IPS-18a (cell line): ENCODE results near the gene SCGN.

Source experiments
- H3K27ac ChIP-seq: one replicate; pipeline ENCODE4 v1.5.1; 2013; ENCODE audit warnings: low read length
- H3K27me3 ChIP-seq: one replicate; pipeline ENCODE4 v1.6.1; 2013; ENCODE audit warnings: mild to moderate bottlenecking, low read length; ENCODE audit not compliant: control insufficient read depth, insufficient read depth
- H3K36me3 ChIP-seq: one replicate; pipeline ENCODE4 v1.6.1; 2013; ENCODE audit warnings: low read depth, low read length; ENCODE audit not compliant: control insufficient read depth
- H3K4me1 ChIP-seq: one replicate; pipeline ENCODE4 v1.6.1; 2013; ENCODE audit warnings: low read depth, low read length; ENCODE audit not compliant: control insufficient read depth
- H3K4me3 ChIP-seq: one replicate; pipeline ENCODE4 v1.5.1; 2013; ENCODE audit warnings: low read length
- H3K9ac ChIP-seq: one replicate; pipeline ENCODE4 v1.6.1; 2013; ENCODE audit warnings: mild to moderate bottlenecking, low read length, moderate library complexity
- H3K9me3 ChIP-seq: one replicate; pipeline ENCODE4 v1.6.1; 2013; ENCODE audit warnings: low read depth, low read length; ENCODE audit not compliant: control insufficient read depth

Gene SCGN, protein sequence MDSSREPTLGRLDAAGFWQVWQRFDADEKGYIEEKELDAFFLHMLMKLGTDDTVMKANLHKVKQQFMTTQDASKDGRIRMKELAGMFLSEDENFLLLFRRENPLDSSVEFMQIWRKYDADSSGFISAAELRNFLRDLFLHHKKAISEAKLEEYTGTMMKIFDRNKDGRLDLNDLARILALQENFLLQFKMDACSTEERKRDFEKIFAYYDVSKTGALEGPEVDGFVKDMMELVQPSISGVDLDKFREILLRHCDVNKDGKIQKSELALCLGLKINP

DNA sequence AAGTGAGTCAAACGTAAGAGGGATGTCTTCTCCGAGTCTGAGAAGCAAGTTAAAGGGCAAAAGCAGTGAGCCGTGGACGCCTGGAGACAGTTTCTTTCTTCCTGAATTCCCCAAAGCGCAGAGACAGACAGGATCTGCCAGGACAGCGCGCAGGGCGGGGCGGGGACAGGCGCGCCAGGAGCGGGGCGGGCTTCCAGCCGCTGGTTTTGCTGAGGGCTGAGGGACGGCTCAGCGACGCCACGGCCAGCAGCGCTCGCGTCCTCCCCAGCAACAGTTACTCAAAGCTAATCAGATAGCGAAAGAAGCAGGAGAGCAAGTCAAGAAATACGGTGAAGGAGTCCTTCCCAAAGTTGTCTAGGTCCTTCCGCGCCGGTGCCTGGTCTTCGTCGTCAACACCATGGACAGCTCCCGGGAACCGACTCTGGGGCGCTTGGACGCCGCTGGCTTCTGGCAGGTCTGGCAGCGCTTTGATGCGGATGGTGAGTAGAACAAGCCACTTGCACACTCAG is at the start of gene SCGN:
Gene SCGN, plus strand, starts transcription at position 209 of the 509 bp plus-strand sequence. Its CDS starts 189 bp downstream, at position 398.
- H3K27me3 ChIP-seq: peaks cover 49% of the 10 kb centered on the region
- no peaks in the 10 kb centered on the region for H3K4me1 ChIP-seq
- H3K9ac ChIP-seq: no peak within 1 kb of the TSS
- H3K36me3 ChIP-seq: no peaks in the 10 kb centered on the region
- H3K4me3 ChIP-seq: peak within 1 kb of the TSS; percentile 61
- no peak within 1 kb of the TSS for H3K27ac ChIP-seq
- H3K9me3 ChIP-seq: no peaks in the 10 kb centered on the region

DNA sequence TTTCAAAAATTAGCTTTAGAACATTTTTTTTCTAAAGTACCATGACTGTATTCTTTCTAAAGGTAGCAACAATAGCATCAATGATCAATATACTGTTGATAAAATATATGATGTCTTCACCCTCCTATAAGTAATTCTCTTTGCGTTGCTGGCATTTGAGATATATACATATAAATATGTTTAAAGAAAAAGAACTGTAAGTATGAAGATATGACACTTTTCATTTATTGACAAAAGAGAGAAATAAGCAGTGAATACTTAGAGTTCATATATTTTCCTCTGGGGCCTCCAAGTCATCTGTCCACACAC is 49.4 kb upstream of the SCGN start:
- no peak overlapping the region for H3K27ac ChIP-seq
- no peak overlapping the region for H3K4me3 ChIP-seq
- no peak overlapping the region for H3K9ac ChIP-seq
- no peaks in the 10 kb centered on the region for H3K36me3 ChIP-seq
- no peaks in the 10 kb centered on the region for H3K4me1 ChIP-seq
- no peaks in the 10 kb centered on the region for H3K9me3 ChIP-seq
- no peaks in the 10 kb centered on the region for H3K27me3 ChIP-seq

DNA sequence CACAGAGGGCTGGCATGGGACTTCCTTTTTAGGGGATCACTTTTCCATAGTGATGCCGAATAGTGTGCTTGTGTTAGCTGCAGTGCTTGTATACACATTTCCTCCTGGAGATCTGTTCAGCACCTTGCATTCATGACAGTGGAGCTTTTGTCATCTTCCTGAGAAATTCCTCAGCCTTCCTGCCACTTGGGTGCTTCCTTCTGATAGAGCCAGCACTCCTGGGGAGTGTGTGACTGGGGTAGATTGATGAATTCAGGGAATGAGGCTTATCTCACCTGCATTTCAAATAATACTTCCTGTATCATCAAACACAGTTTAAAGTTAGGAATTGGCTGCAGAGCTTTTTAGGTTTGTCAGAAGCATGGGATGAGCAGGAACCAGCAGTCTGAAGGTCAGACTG is 48.8 kb upstream of the SCGN start:
- Histone ChIP-seq H3K4me3 (no peak overlapping the region), H3K36me3 (no peaks in the 10 kb centered on the region), H3K4me1 (no peaks in the 10 kb centered on the region), H3K27me3 (no peaks in the 10 kb centered on the region), H3K27ac (no peak overlapping the region), H3K9me3 (no peaks in the 10 kb centered on the region), H3K9ac (no peak overlapping the region)

DNA sequence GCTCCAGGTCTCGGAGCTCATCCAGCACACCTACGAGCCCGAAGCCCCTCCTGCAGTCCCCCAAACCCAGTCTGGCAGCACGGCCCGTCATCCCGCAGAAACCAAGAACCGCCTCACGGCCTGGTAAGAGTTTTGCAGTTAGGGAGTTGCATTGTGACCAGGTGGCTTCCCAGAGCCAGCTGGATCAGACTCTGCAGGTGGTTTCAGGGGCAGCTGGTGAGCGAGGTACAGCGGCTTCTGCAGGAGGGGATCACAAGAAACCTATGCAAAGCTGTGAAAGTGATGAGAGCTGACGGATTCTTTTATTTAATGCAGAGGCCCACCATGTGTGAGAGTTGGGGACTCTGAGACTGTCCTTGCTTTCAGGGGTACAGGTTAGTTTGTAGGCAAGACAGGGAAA is 45.9 kb upstream of the SCGN start:
- H3K27ac ChIP-seq: no peak overlapping the region
- H3K27me3 ChIP-seq: no peaks in the 10 kb centered on the region
- H3K36me3 ChIP-seq: no peaks in the 10 kb centered on the region
- no peaks in the 10 kb centered on the region for H3K4me1 ChIP-seq
- H3K9me3 ChIP-seq: no peaks in the 10 kb centered on the region
- H3K9ac ChIP-seq: no peak overlapping the region
- no peak overlapping the region for H3K4me3 ChIP-seq

DNA sequence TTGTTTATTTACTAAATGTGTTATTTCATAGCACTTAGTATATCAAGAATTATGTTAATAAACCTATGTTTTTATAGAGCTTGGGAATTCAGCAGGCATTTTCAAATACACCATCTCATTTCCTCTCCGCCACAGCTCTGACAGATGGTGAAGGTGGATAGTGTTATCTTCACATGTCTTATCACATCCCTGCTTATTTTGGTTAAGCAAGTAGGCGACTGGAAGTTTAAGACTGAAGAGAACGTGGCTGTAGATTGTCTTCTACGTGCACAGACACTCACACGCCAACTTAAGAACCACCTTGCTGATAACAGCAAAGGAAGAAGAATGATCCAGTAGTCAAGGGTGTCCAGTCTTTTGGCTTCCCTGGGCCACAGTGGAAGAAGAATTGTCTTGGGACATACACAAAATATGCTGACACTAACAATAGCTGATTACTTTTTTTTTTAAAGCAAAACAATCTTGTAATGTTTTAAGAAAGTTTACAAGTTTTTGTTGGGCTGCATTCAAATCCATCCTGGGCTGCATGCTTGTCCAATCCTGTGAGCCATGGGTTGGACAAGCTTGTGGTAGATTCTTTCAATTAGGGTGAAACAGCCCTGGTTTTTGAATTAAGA is 43.3 kb upstream of the SCGN start:
- Histone ChIP-seq H3K36me3 (no peaks in the 10 kb centered on the region), H3K4me3 (no peak overlapping the region), H3K9ac (no peak overlapping the region), H3K27me3 (no peaks in the 10 kb centered on the region), H3K9me3 (no peaks in the 10 kb centered on the region), H3K27ac (no peak overlapping the region), H3K4me1 (no peaks in the 10 kb centered on the region)

DNA sequence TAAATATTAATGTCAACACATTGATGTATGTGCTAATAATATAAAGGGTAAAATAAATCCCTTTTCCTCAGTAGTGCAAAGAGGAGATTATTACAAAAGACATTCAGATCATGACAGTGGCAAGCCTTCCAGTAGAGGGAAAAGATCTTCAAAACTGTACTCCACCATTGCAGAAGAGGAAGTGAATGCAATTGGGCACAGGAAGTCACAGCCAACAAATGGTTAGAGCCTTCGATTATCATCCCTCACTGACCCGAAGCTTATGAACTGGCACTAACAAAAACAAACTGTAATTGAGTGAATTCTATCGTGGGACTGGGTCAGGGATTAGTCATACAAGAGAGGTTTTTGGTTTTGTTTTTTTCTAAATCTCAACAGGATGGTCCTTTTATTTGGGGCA is 39.3 kb upstream of the SCGN start:
- no peaks in the 10 kb centered on the region for H3K27me3 ChIP-seq
- no peaks in the 10 kb centered on the region for H3K9me3 ChIP-seq
- H3K4me3 ChIP-seq: no peak overlapping the region
- no peak overlapping the region for H3K9ac ChIP-seq
- no peaks in the 10 kb centered on the region for H3K36me3 ChIP-seq
- H3K27ac ChIP-seq: no peak overlapping the region
- H3K4me1 ChIP-seq: no peaks in the 10 kb centered on the region

DNA sequence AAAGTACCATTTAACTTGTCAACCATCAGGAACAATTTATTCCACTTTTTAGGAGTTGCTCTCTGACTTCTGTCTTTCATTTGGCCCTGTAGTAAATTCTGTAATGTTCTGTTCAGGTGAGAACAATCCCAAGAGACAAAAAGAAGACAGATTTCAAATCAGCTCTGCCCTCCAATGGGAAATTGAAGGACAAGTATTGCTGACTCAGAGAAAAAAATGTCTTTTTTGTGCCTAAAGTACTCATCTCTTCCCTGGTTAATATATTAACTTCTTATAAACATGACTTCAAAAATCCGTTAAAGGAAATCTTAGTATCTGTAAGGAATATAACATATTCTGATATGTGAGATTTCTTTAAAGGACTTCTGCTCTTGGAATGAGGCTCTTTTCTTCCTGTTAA is 38.6 kb upstream of the SCGN start:
- H3K9me3 ChIP-seq: no peaks in the 10 kb centered on the region
- H3K4me3 ChIP-seq: no peak overlapping the region
- no peak overlapping the region for H3K9ac ChIP-seq
- no peaks in the 10 kb centered on the region for H3K36me3 ChIP-seq
- H3K27me3 ChIP-seq: no peaks in the 10 kb centered on the region
- no peaks in the 10 kb centered on the region for H3K4me1 ChIP-seq
- H3K27ac ChIP-seq: no peak overlapping the region

DNA sequence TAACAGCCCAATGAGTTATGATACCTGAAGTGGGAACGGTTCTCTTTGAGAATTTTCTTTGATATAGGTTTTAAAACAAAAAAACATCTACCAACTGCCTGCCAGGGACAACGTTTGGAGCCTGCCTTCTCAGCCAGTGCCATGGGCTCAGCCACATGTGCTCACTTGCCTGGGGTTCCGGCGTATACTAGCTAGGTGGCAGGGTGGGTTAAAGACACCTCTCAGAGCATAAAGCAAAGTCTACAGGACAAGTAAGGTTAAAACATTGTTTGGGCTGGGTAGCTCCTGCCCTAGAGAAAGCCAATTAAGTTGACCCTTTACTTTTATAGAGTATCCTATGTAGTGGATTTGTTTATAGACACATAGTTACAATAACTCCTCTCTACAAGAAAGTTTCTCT is 38.0 kb upstream of the SCGN start:
- H3K9ac ChIP-seq: no peak overlapping the region
- H3K4me1 ChIP-seq: no peaks in the 10 kb centered on the region
- H3K4me3 ChIP-seq: no peak overlapping the region
- no peak overlapping the region for H3K27ac ChIP-seq
- no peaks in the 10 kb centered on the region for H3K36me3 ChIP-seq
- H3K9me3 ChIP-seq: no peaks in the 10 kb centered on the region
- no peaks in the 10 kb centered on the region for H3K27me3 ChIP-seq

DNA sequence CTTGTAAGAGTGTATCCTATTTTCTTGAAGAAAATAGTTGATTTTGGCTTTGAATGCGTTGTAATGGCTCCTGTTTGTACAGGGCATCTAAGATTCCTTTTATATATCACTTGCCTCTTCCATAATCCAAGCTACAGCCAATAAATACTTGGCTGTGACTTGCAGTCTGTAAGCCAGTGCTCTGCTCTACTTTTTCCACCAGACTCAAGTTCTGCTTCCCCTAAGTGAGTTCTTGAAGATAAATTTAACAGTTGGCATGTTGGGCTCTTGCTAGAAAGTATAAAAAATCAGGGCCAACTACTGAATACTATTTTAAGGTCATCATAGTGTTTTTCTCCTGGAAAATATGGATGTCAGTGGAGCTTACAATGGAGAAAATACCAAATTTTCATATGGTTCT is 36.5 kb upstream of the SCGN start:
- Histone ChIP-seq H3K4me1 (no peaks in the 10 kb centered on the region), H3K36me3 (no peaks in the 10 kb centered on the region), H3K4me3 (no peak overlapping the region), H3K27me3 (no peaks in the 10 kb centered on the region), H3K9me3 (no peaks in the 10 kb centered on the region), H3K9ac (no peak overlapping the region), H3K27ac (no peak overlapping the region)

DNA sequence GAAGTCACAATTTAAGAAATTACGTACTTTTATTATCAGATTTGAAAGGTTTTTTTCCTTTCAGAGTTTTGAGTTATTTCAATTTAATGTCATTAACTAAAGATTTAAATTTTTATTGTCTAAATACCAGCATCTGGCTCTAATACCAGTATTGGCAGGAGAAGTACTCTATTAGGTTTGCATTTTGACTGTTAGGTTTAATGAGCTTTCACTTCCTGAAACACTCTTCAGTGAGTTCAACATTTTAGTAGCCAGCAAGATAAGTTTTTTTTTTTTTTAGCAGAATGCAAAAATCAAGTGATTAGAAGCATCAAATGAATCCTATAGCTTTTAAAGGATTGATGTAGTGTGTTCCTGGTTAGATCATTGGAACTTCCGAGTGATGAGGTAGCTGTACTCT is 34.0 kb upstream of the SCGN start:
- Histone ChIP-seq H3K27ac (no peak overlapping the region), H3K9ac (no peak overlapping the region), H3K9me3 (no peaks in the 10 kb centered on the region), H3K4me3 (no peak overlapping the region), H3K36me3 (no peaks in the 10 kb centered on the region), H3K4me1 (no peaks in the 10 kb centered on the region), H3K27me3 (no peaks in the 10 kb centered on the region)

DNA sequence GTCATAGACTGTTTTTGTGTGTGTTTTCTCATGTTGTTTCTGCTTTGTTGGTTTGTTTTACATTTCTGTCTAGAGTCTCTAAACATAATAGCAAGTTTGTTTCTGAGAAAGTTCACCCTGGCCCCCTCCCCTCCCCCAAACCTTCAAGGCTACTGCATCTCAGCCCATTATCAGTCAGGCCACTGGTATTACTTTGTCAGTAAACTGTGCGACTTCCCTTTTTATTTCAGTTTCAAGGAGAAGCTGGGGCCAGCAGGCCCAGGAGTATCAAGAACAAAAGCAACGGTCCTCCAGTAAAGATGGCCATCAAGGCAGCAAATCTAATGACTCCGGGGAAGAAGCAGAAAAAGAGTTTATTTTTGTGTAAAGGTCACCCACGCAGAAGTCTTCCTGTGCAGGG is 32.8 kb upstream of the SCGN start:
- Histone ChIP-seq H3K9me3 (no peaks in the 10 kb centered on the region), H3K27ac (no peak overlapping the region)

DNA sequence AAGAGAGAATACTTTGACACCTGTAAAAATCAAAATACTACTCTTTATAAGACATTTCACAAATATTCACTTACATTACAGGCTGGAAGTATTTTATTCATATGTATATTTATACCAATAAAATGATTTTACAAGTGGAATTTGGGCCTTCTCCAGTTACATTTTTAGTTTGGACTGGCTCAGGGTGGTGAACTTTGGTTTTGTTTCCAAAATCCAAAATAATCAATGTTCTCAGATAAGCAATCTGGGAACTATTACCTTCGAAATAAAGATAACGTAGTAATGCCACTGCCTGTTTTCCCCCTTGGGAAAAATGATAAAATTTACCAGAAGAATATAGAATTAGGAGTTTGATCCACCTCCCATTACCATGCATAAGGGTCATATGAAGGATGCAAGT is 31.6 kb upstream of the SCGN start:
- no peak overlapping the region for H3K4me3 ChIP-seq
- no peak overlapping the region for H3K9ac ChIP-seq
- no peaks in the 10 kb centered on the region for H3K9me3 ChIP-seq
- no peaks in the 10 kb centered on the region for H3K4me1 ChIP-seq
- H3K27ac ChIP-seq: no peak overlapping the region
- no peaks in the 10 kb centered on the region for H3K27me3 ChIP-seq
- no peaks in the 10 kb centered on the region for H3K36me3 ChIP-seq

More for the DNA sequence above, 32.8 kb upstream of the SCGN start:
- H3K4me3 ChIP-seq: no peak overlapping the region
- no peaks in the 10 kb centered on the region for H3K4me1 ChIP-seq
- no peaks in the 10 kb centered on the region for H3K36me3 ChIP-seq
- no peaks in the 10 kb centered on the region for H3K27me3 ChIP-seq
- no peak overlapping the region for H3K9ac ChIP-seq
